GM12878 (cell line): Measurements from ENCODE around the gene B4GALT5. TPM values are rescaled to one million over a fixed set of nuclear protein-coding genes. Genes with fewer than 3 reads are reported as not detected.
A peak's percentile ranks its signal among the peaks of the same experiment; 100 is the strongest.

Experiments used
- ATAC-seq: fragments of 200-7000 bp; cut with Tn5 transposase; 3 replicates; pipeline ENCODE4 v1.9.1; 2020; ENCODE audit warnings: mild to moderate bottlenecking, moderate library complexity
- BruUV-seq: library from RNA; stranded (reverse); fragments of 400-500 nt; replicated peaks from 2 replicates; lab custom pipeline; 2021; lab: Mats Ljungman, UMichigan
- CTCF ChIA-PET: fragments of 300-600 bp; sonication (Branson Sonifier 250); formaldehyde crosslinking; extraction: SDS; loops from one replicate; lab custom pipeline; 2021; ENCODE audit warnings: inconsistent platforms; lab: Yijun Ruan, JAX
- POLR2A ChIA-PET: fragments of 350-600 bp; formaldehyde crosslinking; extraction: SDS; loops from one replicate; lab custom pipeline; 2021; ENCODE audit warnings: inconsistent platforms; lab: Charles Lee
- RAD21 ChIA-PET: fragments of 300-600 bp; sonication (Branson Sonifier 250); formaldehyde crosslinking; loops from one replicate; lab custom pipeline; 2023; ENCODE audit warnings: antibody characterized with exemption; ENCODE audit not compliant: unreplicated experiment; lab: Charles Lee
- SMC1A ChIA-PET: fragments of 300-600 bp; sonication (Branson Sonifier 250); formaldehyde crosslinking; loops from one replicate; lab custom pipeline; 2023; ENCODE audit not compliant: unreplicated experiment, uncharacterized antibody; lab: Charles Lee
- DNase-seq: peaks from one replicate; pipeline ENCODE4 v3.0.0-alpha.2; 2011; ENCODE audit warnings: low read depth, low spot score
- FAIRE-seq: peaks from 3 replicates; lab custom pipeline; 2011; peaks lifted over from hg19 to GRCh38; lab: Jason Lieb, UNC
- H2AFZ ChIP-seq: 2 replicates; pipeline ENCODE4 v1.6.0; 2011; ENCODE audit warnings: low read depth, low read length, control low read depth; ENCODE audit not compliant: control insufficient read depth
- H3K27ac ChIP-seq: 2 replicates; pipeline ENCODE4 v1.5.1; 2011; ENCODE audit warnings: control low read depth; ENCODE audit not compliant: control insufficient read depth, insufficient read depth
- H3K27me3 ChIP-seq, 2 experiments: replicated peaks in 1 of 2; 2 replicates each; pipeline versions ENCODE4 v1.6.0 to v1.6.1; 2011; ENCODE audit warnings: low read length in 1 of 2; ENCODE audit not compliant: control insufficient read depth in 2 of 2, insufficient read depth in 2 of 2
- H3K36me3 ChIP-seq, 2 experiments: 2 replicates each; pipeline ENCODE4 v1.5.1; 2011; ENCODE audit warnings: low read length in 1 of 2; ENCODE audit not compliant: control insufficient read depth in 2 of 2, insufficient read depth in 2 of 2
- H3K4me1 ChIP-seq: 2 replicates; pipeline ENCODE4 v1.6.1; 2011; ENCODE audit warnings: mild to moderate bottlenecking, low read length, moderate library complexity, mixed read lengths; ENCODE audit not compliant: control insufficient read depth, insufficient read depth
- H3K4me2 ChIP-seq: 2 replicates; pipeline ENCODE4 v1.6.0; 2011; ENCODE audit warnings: control low read depth; ENCODE audit not compliant: control insufficient read depth, insufficient read depth
- H3K4me3 ChIP-seq: fragments of 200-600 bp; sonication (generic); 2 replicates; pipeline ENCODE4 v1.5.1; 2016
- H3K79me2 ChIP-seq: 2 replicates; pipeline ENCODE4 v1.6.0; 2011; ENCODE audit warnings: low read length; ENCODE audit not compliant: control insufficient read depth, insufficient read depth
- H3K9ac ChIP-seq: 2 replicates; pipeline ENCODE4 v1.8.0; 2011; ENCODE audit warnings: low read length, control low read depth, mixed read lengths; ENCODE audit not compliant: control insufficient read depth, insufficient read depth
- H3K9me3 ChIP-seq: replicated peaks from 3 replicates; pipeline ENCODE4 v1.5.1; 2011; ENCODE audit warnings: mild to moderate bottlenecking, low read length; ENCODE audit not compliant: control insufficient read depth, insufficient read depth
- H4K20me1 ChIP-seq: 2 replicates; pipeline ENCODE4 v1.6.0; 2011; ENCODE audit not compliant: control insufficient read depth, insufficient read depth
- BCL3 ChIP-seq: IDR thresholded peaks from 2 replicates; pipeline ENCODE4 v1.6.1; 2011; ENCODE audit warnings: borderline replicate concordance, low read depth, mild to moderate bottlenecking, moderate library complexity, low read length; ENCODE audit not compliant: insufficient read depth, poor library complexity, severe bottlenecking
- EP300 ChIP-seq, 2 experiments: fragments of 150-350 bp in 1 of 2; IDR thresholded peaks; 2 replicates each; pipeline ENCODE4 v1.6.1; 2011 to 2012; ENCODE audit warnings: low read depth in 2 of 2, low read length in 2 of 2, borderline replicate concordance in 1 of 2, improper control_type of control experiment in 1 of 2, inconsistent platforms in 1 of 2; ENCODE audit not compliant: control insufficient read depth in 1 of 2
- IKZF1 ChIP-seq: fragments of 450-650 bp; conservative IDR thresholded peaks from 2 replicates; pipeline ENCODE4 v1.6.1; 2017; ENCODE audit warnings: antibody characterized with exemption, mild to moderate bottlenecking
- MAX ChIP-seq: IDR thresholded peaks from 2 replicates; pipeline ENCODE4 v1.6.1; 2012; ENCODE audit warnings: low read depth, low read length, improper control_type of control experiment
- MTA2 ChIP-seq: fragments of 450-650 bp; IDR thresholded peaks from 2 replicates; pipeline ENCODE4 v1.6.1; 2016; ENCODE audit warnings: low read depth, mild to moderate bottlenecking, moderate library complexity
- MXI1 ChIP-seq: fragments of 150-350 bp; IDR thresholded peaks from 2 replicates; pipeline ENCODE4 v1.6.1; 2011; ENCODE audit warnings: low read depth, mild to moderate bottlenecking, inconsistent platforms, low read length, improper control_type of control experiment
- NBN ChIP-seq: fragments of 450-650 bp; IDR thresholded peaks from 2 replicates; pipeline ENCODE4 v1.6.1; 2016
- NFIC ChIP-seq: IDR thresholded peaks from 2 replicates; pipeline ENCODE4 v1.6.1; 2012; ENCODE audit warnings: low read depth, mild to moderate bottlenecking, inconsistent platforms, low read length, moderate library complexity
- NFYB ChIP-seq: IDR thresholded peaks from 2 replicates; pipeline ENCODE4 v1.6.1; 2011; ENCODE audit warnings: low read depth, mild to moderate bottlenecking, low read length, improper control_type of control experiment, moderate library complexity; ENCODE audit not compliant: insufficient read depth
- NR2C1 ChIP-seq: fragments of 450-650 bp; IDR thresholded peaks from 2 replicates; pipeline ENCODE4 v1.6.1; 2017; ENCODE audit warnings: antibody characterized with exemption, mild to moderate bottlenecking, moderate library complexity
- NRF1 ChIP-seq: conservative IDR thresholded peaks from 2 replicates; pipeline ENCODE4 v1.6.1; 2011; ENCODE audit warnings: mild to moderate bottlenecking, low read depth, low read length, improper control_type of control experiment
- RAD51 ChIP-seq: fragments of 450-650 bp; IDR thresholded peaks from 2 replicates; pipeline ENCODE4 v1.6.1; 2016; ENCODE audit warnings: moderate library complexity, mild to moderate bottlenecking, inconsistent platforms
- RELA ChIP-seq: fragments of 450-650 bp; IDR thresholded peaks from 2 replicates; pipeline ENCODE4 v1.8.0; 2014; ENCODE audit warnings: borderline replicate concordance; ENCODE audit not compliant: partially characterized antibody
- RUNX3 ChIP-seq: IDR thresholded peaks from 2 replicates; pipeline ENCODE4 v1.6.1; 2012; ENCODE audit warnings: low read length, inconsistent platforms
- SMAD1 ChIP-seq: fragments of 450-650 bp; IDR thresholded peaks from 2 replicates; pipeline ENCODE4 v1.6.1; 2018; ENCODE audit warnings: mild to moderate bottlenecking, low read depth; ENCODE audit not compliant: partially characterized antibody
- SMC3 ChIP-seq: IDR thresholded peaks from 2 replicates; pipeline ENCODE4 v1.6.1; 2011; ENCODE audit warnings: low read length, improper control_type of control experiment, borderline replicate concordance
- SP1 ChIP-seq: IDR thresholded peaks from one replicate; pipeline ENCODE4 v1.6.1; 2011; ENCODE audit warnings: low read depth, low read length
- TBL1XR1 ChIP-seq: IDR thresholded peaks from 2 replicates; pipeline ENCODE4 v1.6.1; 2012; ENCODE audit warnings: low read depth, low read length, improper control_type of control experiment
- ZNF207 ChIP-seq: fragments of 450-650 bp; IDR thresholded peaks from 2 replicates; pipeline ENCODE4 v1.6.1; 2014; ENCODE audit warnings: antibody characterized with exemption, mild to moderate bottlenecking, borderline replicate concordance
- ZSCAN29 ChIP-seq: fragments of 450-650 bp; IDR thresholded peaks from 2 replicates; pipeline ENCODE4 v1.6.1; 2017; ENCODE audit warnings: mild to moderate bottlenecking, moderate library complexity
- WGBS: methylation state at CpG from one replicate; pipeline ENCODE4 v1.1.6; 2016; ENCODE audit warnings: low lambda C conversion rate; ENCODE audit not compliant: insufficient replicate concordance, insufficient coverage; ENCODE audit errors: missing lambda C conversion rate; 5-methylcytosine and 5-hydroxymethylcytosine counted together
- in situ Hi-C: fragments of 300-500 bp; cut with MboI; formaldehyde crosslinking; loops from 9 replicates; pipeline ENCODE4 v1.14.3; 2018; ENCODE audit warnings: mixed read lengths
- intact Hi-C: fragments of 100-400 bp; cut with micrococcal nuclease; formaldehyde crosslinking; loops from one replicate; pipeline ENCODE4 v1.14.2; 2022; ENCODE audit not compliant: unreplicated experiment
- polyA plus RNA-seq, 11 experiments: library from polyadenylated mRNA; depleted of rRNA in 4 of 11; unstranded in 6 of 11; stranded (reverse) in 5 of 11; fragments of >200 nt; fragmentation: Nextera tagmentation in 4 of 11; fragmentation: Illumina TruSeq in 1 of 11; extraction: Ambion mirVana in 4 of 11; extraction: Trizol in 1 of 11; gene quantifications; 1 replicate in 1 of 11; 2 replicates in 10 of 11; pipeline versions ENCODE4 v1.2.1 to v1.2.3, GENCODE V29; 2011 to 2016; ENCODE audit warnings: inconsistent platforms in 2 of 11, missing spikeins in 2 of 11, low read depth in 1 of 11
- total RNA-seq, 4 experiments: library from RNA; depleted of rRNA in 3 of 4; stranded (reverse); fragments of >200 nt in 3 of 4; fragmentation: Illumina TruSeq in 1 of 4; extraction: Trizol in 1 of 4; gene quantifications; 2 replicates each; pipeline versions ENCODE4 v1.2.1 to v1.2.3, GENCODE V29; 2013 to 2021

The B4GALT5 gene
- total and polyA plus RNA-seq, 10 of the 15 experiments (the other 5 are each of a cell fraction or from before 2014, with no cell fraction given): 2.0 to 55.5 (median 20.2) TPM

- TF ChIP-seq RAD51: peak; percentile 67
- peak; percentile 47 for TF ChIP-seq IKZF1
- 0 out of 2 replicates have a peak, but pooled peaks have one; percentile 28 for TF ChIP-seq NFYB
- peak; percentile 79; the same call in 1 of the 2 replicates for TF ChIP-seq NBN
- 0 out of 2 replicates have a peak, but pooled peaks have one; percentile 16 for TF ChIP-seq SMC3
- peak; percentile 67 for TF ChIP-seq RUNX3
- no peak for TF ChIP-seq NRF1
- peak; percentile 24 for TF ChIP-seq BCL3
These were observed 82.5 kb downstream of the B4GALT5 start (continued) for GRCh38 chr20:49631061-49631716.

GRCh38 chr20:49630396-49630951, 83.2 kb downstream of the B4GALT5 start:
- H3K79me2 ChIP-seq: no peaks in the 10 kb centered on the region
- POLR2A ChIA-PET: interaction anchor here (0.8 to 2.6 kb wide), 16 partner anchors 9 to 193 kb away, joined by 3 to 15 read pairs (median 4); no protein-coding TSS in a partner anchor
- ATAC-seq (peak; percentile 83), FAIRE-seq (peak; percentile 35), DNase-seq (peak; percentile 91)
- no peaks in the 10 kb centered on the region for H3K27me3 ChIP-seq
- RAD21 ChIA-PET: interaction anchor here (0.7 to 3.0 kb wide), 29 partner anchors 8 to 218 kb away, joined by 3 to 53 read pairs (median 5); partner anchors contain the start of gene SLC9A8
- CTCF ChIA-PET: interaction anchor here (0.6 to 2.2 kb wide), 20 partner anchors 9 to 216 kb away, joined by 3 to 22 read pairs (median 4); no protein-coding TSS in a partner anchor
- H3K9me3 ChIP-seq: peaks cover 3% of the 10 kb centered on the region; the same call in 2 of the 3 replicates
- SMC1A ChIA-PET: interaction anchor here (0.6 to 11.1 kb wide), 33 partner anchors 9 to 219 kb away, joined by 3 to 110 read pairs (median 4); partner anchors contain the start of gene B4GALT5
- BruUV-seq: no TSS peak
- H3K4me1 ChIP-seq: peaks cover 61% of the 10 kb centered on the region
- H3K27ac ChIP-seq: peak overlapping the region; percentile 77
- H3K36me3 ChIP-seq: peaks cover 3 to 4% of the 10 kb centered on the region in 2 experiments; a peak in 2 of 4 replicates
- intact Hi-C loops (loop anchor here (1.0 to 5.0 kb wide), 2 partner anchors 45 to 77 kb away; no protein-coding TSS in a partner anchor), in situ Hi-C loops (no loop called here)
- H4K20me1 ChIP-seq: no peaks in the 10 kb centered on the region
- WGBS: 7% methylated on average over 10 of the region's 10 CpGs
- 0 out of 2 replicates have a peak overlapping the region, but pooled peaks have one; percentile 20 for H3K4me3 ChIP-seq
- peak overlapping the region; percentile 49 for H3K4me2 ChIP-seq
- H3K9ac ChIP-seq: peak overlapping the region; percentile 8; the same call in 1 of the 2 replicates
- no peak overlapping the region for H2AFZ ChIP-seq
- TF ChIP-seq SP1: peak; percentile 63
- peak; percentile 84 for TF ChIP-seq NBN
- peak; percentile 26 for TF ChIP-seq SMAD1
- TF ChIP-seq EP300 (IDR thresholded peaks at IDR 0.05; ENCODE audit: borderline replicate concordance in 1 of 2, control insufficient read depth in 1 of 2, low read depth in 2 of 2, low read length in 2 of 2): peak in 1 of 2 experiments; percentile 84; a peak in 1 of 4 replicates
- TF ChIP-seq MTA2: 0 out of 2 replicates have a peak, but pooled peaks have one; percentile 79
- 0 out of 2 replicates have a peak, but pooled peaks have one; percentile 17 for TF ChIP-seq MAX
- TF ChIP-seq ZSCAN29: 0 out of 2 replicates have a peak, but pooled peaks have one; percentile 8
- TF ChIP-seq NFIC: peak; percentile 62
- 0 out of 2 replicates have a peak, but pooled peaks have one; percentile 39 for TF ChIP-seq MXI1
- TF ChIP-seq ZNF207: peak; percentile 71; the same call in 1 of the 2 replicates
- peak; percentile 58 for TF ChIP-seq NR2C1
- TF ChIP-seq RELA: peak; percentile 35
- peak; percentile 91; the same call in 1 of the 2 replicates for TF ChIP-seq TBL1XR1
